Left lung (tissue), 10 donors: ENCODE measurements around the gene FDX1. TPM values are rescaled to one million over a fixed set of nuclear protein-coding genes. Genes with fewer than 3 reads are reported as not detected.
A peak's percentile ranks its signal among the peaks of the same experiment; 100 is the strongest.

Experiments used
- ATAC-seq: fragments of 200-7000 bp; cut with Tn5 transposase; one replicate; pipeline ENCODE4 v1.9.1; 2020; ENCODE audit warnings: moderate library complexity
- DNase-seq, 4 donors: peaks; one replicate each; pipeline ENCODE4 v3.0.0-alpha.2; 2013 to 2020
- H3K27ac ChIP-seq, 2 donors: fragments of 200-600 bp; sonication (generic) in 1 of 2; one replicate each; pipeline versions ENCODE4 v1.5.0 to v1.8.0; 2020 to 2021
- H3K27me3 ChIP-seq, 2 donors: fragments of 200-600 bp; sonication (generic) in 1 of 2; one replicate each; pipeline versions ENCODE4 v1.5.0 to v1.8.0; 2020 to 2021
- H3K36me3 ChIP-seq, 2 donors: fragments of 200-600 bp; sonication (generic) in 1 of 2; one replicate each; pipeline versions ENCODE4 v1.5.0 to v1.8.0; 2020 to 2021
- H3K4me1 ChIP-seq, 2 donors: fragments of 200-600 bp; one replicate each; pipeline ENCODE4 v1.8.0; 2021
- H3K4me3 ChIP-seq, 2 donors: fragments of 200-600 bp; sonication (generic) in 1 of 2; one replicate each; pipeline versions ENCODE4 v1.5.0 to v1.8.0; 2020 to 2021; ENCODE audit warnings: mild to moderate bottlenecking in 1 of 2
- H3K9me3 ChIP-seq, 2 donors: fragments of 200-600 bp; sonication (generic) in 1 of 2; one replicate each; pipeline versions ENCODE4 v1.5.0 to v1.8.0; 2020 to 2021
- CTCF ChIP-seq, 2 donors: fragments of 200-600 bp; sonication (generic) in 1 of 2; IDR thresholded peaks; one replicate each; pipeline versions ENCODE4 v1.5.0 to v1.8.0; 2021; ENCODE audit warnings: antibody characterized with exemption in 2 of 2
- intact Hi-C, 2 donors: fragments of 100-400 bp; cut with DNase I; formaldehyde crosslinking; loops; one replicate each; pipeline versions ENCODE4 v1.11.2 to v1.14.2; 2022
- polyA plus RNA-seq, 6 donors: library from polyadenylated mRNA; unstranded; fragments of 120-200 nt; gene quantifications; one replicate each; pipeline ENCODE4 v1.2.1, GENCODE V29; 2013; ENCODE audit not compliant: insufficient read length in 6 of 6
- total RNA-seq, 2 donors: library from RNA; stranded (reverse); fragmentation: NEBNext Ultra II Directional; extraction: Animal tissue kit (Norgen Biotek cat#: 25700); gene quantifications; one replicate each; pipeline ENCODE4 v1.2.1, GENCODE V29; 2021
- donor health status: DM: no; HTN: yes; CAD: no.
- donor health status: DM: no; HTN: no; CAD: no.

The FDX1 gene
- total and polyA plus RNA-seq, 8 donors, result 16.0 to 19.0 (median 16.7) TPM

GRCh38 chr11:110492321-110492685 is 62.6 kb downstream of the FDX1 start:
- peaks cover 0 to 10% of the 10 kb centered on the region in 2 donors for H3K4me1 ChIP-seq
- H3K4me3 ChIP-seq, result no peak overlapping the region
- ATAC-seq (no peak), DNase-seq (no peak)
- intact Hi-C loops, result no loop called here
- H3K27ac ChIP-seq, result no peak overlapping the region
- H3K36me3 ChIP-seq, result no peaks in the 10 kb centered on the region
- TF ChIP-seq CTCF (IDR thresholded peaks at IDR 0.05), result no peak
- H3K27me3 ChIP-seq, result no peaks in the 10 kb centered on the region
- H3K9me3 ChIP-seq, result no peaks in the 10 kb centered on the region

GRCh38 chr11:110493346-110493745 is 63.6 kb downstream of the FDX1 start:
- intact Hi-C loops, result no loop called here
- TF ChIP-seq CTCF (IDR thresholded peaks at IDR 0.05), result no peak
- H3K27me3 ChIP-seq, result no peaks in the 10 kb centered on the region
- H3K4me3 ChIP-seq, result no peak overlapping the region
- no peaks in the 10 kb centered on the region for H3K36me3 ChIP-seq
- no peak for DNase-seq
- peaks cover 0 to 20% of the 10 kb centered on the region in 2 donors for H3K4me1 ChIP-seq
- H3K9me3 ChIP-seq, result no peaks in the 10 kb centered on the region
- H3K27ac ChIP-seq, result no peak overlapping the region
- no peak for ATAC-seq

- no peaks in the 10 kb centered on the region for H3K27me3 ChIP-seq
- intact Hi-C loops, result no loop called here
- no peaks in the 10 kb centered on the region for H3K9me3 ChIP-seq
- H3K27ac ChIP-seq, result peak overlapping the region in 1 of 2 donors; percentile 55
- H3K36me3 ChIP-seq, result no peaks in the 10 kb centered on the region
- H3K4me1 ChIP-seq, result peaks cover 0 to 19% of the 10 kb centered on the region in 2 donors
- peak; percentile 80 for ATAC-seq
- no peak for TF ChIP-seq CTCF (IDR thresholded peaks at IDR 0.05)
- DNase-seq, result peak in 1 of 4 donors; percentile 32
- H3K4me3 ChIP-seq, result no peak overlapping the region
Measured at GRCh38 chr11:110497231-110497978, 67.7 kb downstream of the FDX1 start.

GRCh38 chr11:110501428-110501827 is 71.7 kb downstream of the FDX1 start:
- H3K4me3 ChIP-seq, result no peak overlapping the region
- H3K9me3 ChIP-seq, result no peaks in the 10 kb centered on the region
- intact Hi-C loops, result no loop called here
- no peak for ATAC-seq
- H3K27me3 ChIP-seq, result no peaks in the 10 kb centered on the region
- DNase-seq, result no peak
- no peaks in the 10 kb centered on the region for H3K36me3 ChIP-seq
- peaks cover 0 to 19% of the 10 kb centered on the region in 2 donors for H3K4me1 ChIP-seq
- TF ChIP-seq CTCF (IDR thresholded peaks at IDR 0.05), result no peak
- H3K27ac ChIP-seq, result no peak overlapping the region

- no peak for DNase-seq
- Histone ChIP-seq H3K27ac (no peak overlapping the region), H3K36me3 (no peaks in the 10 kb centered on the region), H3K4me1 (no peaks in the 10 kb centered on the region), H3K4me3 (no peak overlapping the region), H3K9me3 (no peaks in the 10 kb centered on the region), H3K27me3 (no peaks in the 10 kb centered on the region)
- no peak for ATAC-seq
- intact Hi-C loops, result no loop called here
- TF ChIP-seq CTCF (IDR thresholded peaks at IDR 0.05), result no peak
Measured at GRCh38 chr11:110505528-110506284, 76.0 kb downstream of the FDX1 start.
